Activated CD8-positive, alpha-beta T cell treated with anti-CD3 and anti-CD28 coated beads, Interleukin-2, amount 10 ng/mL, durations not matched to agents 7 days and 5 days (primary cell): Measurements from ENCODE around the gene RUNX1. TPM values are rescaled to one million over a fixed set of nuclear protein-coding genes. Genes with fewer than 3 reads are reported as not detected.

Source experiments
- ATAC-seq: fragments of 150-1000 bp; cut with Tn5 transposase; one replicate; pipeline ENCODE4 v1.10.0; 2021; ENCODE audit warnings: moderate library complexity
- CTCF ChIA-PET: fragments of 350-600 bp; sonication (Branson Sonifier 250); formaldehyde crosslinking; loops from one replicate; lab custom pipeline; 2021; ENCODE audit warnings: antibody characterized with exemption; lab: Charles Lee
- POLR2A ChIA-PET: fragments of 350-600 bp; sonication (Branson Sonifier 250); formaldehyde crosslinking; loops from one replicate; lab custom pipeline; 2021; ENCODE audit warnings: antibody characterized with exemption; lab: Charles Lee
- DNase-seq: peaks from one replicate; pipeline ENCODE4 v3.0.0-alpha.2; 2020
- H3K27ac Mint-ChIP-seq: one replicate; pipeline ENCODE4 v1.8.0; 2021; ENCODE audit warnings: mild to moderate bottlenecking, mixed read lengths
- H3K27me3 Mint-ChIP-seq: one replicate; pipeline ENCODE4 v1.8.0; 2021; ENCODE audit warnings: low read depth, mixed read lengths
- H3K36me3 Mint-ChIP-seq: one replicate; pipeline ENCODE4 v1.8.0; 2021; ENCODE audit warnings: low read depth, mixed read lengths
- H3K4me1 Mint-ChIP-seq: one replicate; pipeline ENCODE4 v1.8.0; 2021; ENCODE audit warnings: low read depth, mixed read lengths
- H3K4me3 Mint-ChIP-seq: one replicate; pipeline ENCODE4 v1.8.0; 2021; ENCODE audit warnings: mild to moderate bottlenecking, mixed read lengths
- H3K9me3 Mint-ChIP-seq: one replicate; pipeline ENCODE4 v1.8.0; 2022; ENCODE audit warnings: mixed read lengths; ENCODE audit not compliant: insufficient read depth
- total RNA-seq, 2 experiments: library from RNA; stranded (reverse); gene quantifications; one replicate each; pipeline ENCODE4 v1.2.3, GENCODE V29; 2021

The RUNX1 gene
- total RNA-seq, 2 experiments from 2014 or later: 10.4 to 10.6 TPM

GRCh38 chr21:35024513-35024912 is 24.6 kb downstream of the RUNX1 start:
- Mint-ChIP-seq H3K4me1 (peaks cover 80% of the 10 kb centered on the region), H3K27me3 (peaks cover 3% of the 10 kb centered on the region), H3K27ac (no peak overlapping the region), H3K4me3 (no peak overlapping the region), H3K36me3 (peaks cover 9% of the 10 kb centered on the region), H3K9me3 (no peaks in the 10 kb centered on the region)
- ChIA-PET CTCF (interaction anchor here (1.8 to 5.5 kb wide), 3 partner anchors 41 to 136 kb away, joined by 4 to 39 read pairs (median 15); no protein-coding TSS in a partner anchor), POLR2A (interaction anchor here (3.1 kb wide), 1 partner anchor 21 kb away, joined by 56 read pairs; no protein-coding TSS in a partner anchor)
- ATAC-seq (no peak), DNase-seq (no peak)

GRCh38 chr21:35024071-35024420 is 25.1 kb downstream of the RUNX1 start:
- ATAC-seq: no peak
- Mint-ChIP-seq H3K4me3 (no peak overlapping the region), H3K4me1 (peaks cover 79% of the 10 kb centered on the region), H3K9me3 (no peaks in the 10 kb centered on the region), H3K36me3 (peaks cover 9% of the 10 kb centered on the region), H3K27ac (no peak overlapping the region), H3K27me3 (peaks cover 3% of the 10 kb centered on the region)
- CTCF ChIA-PET: interaction anchor here (5.5 kb wide), 1 partner anchor 136 kb away, joined by 39 read pairs; no protein-coding TSS in a partner anchor
- no peak for DNase-seq
- POLR2A ChIA-PET: interaction anchor here (3.1 kb wide), 1 partner anchor 22 kb away, joined by 56 read pairs; no protein-coding TSS in a partner anchor

GRCh38 chr21:35023396-35024070 is 25.6 kb downstream of the RUNX1 start:
- Mint-ChIP-seq H3K27ac (no peak overlapping the region), H3K27me3 (peaks cover 3% of the 10 kb centered on the region), H3K36me3 (peaks cover 7% of the 10 kb centered on the region), H3K9me3 (no peaks in the 10 kb centered on the region), H3K4me1 (peaks cover 74% of the 10 kb centered on the region), H3K4me3 (no peak overlapping the region)
- ChIA-PET POLR2A (no interaction called here), CTCF (no interaction called here)
- no peak for DNase-seq
- ATAC-seq: no peak

DNA sequence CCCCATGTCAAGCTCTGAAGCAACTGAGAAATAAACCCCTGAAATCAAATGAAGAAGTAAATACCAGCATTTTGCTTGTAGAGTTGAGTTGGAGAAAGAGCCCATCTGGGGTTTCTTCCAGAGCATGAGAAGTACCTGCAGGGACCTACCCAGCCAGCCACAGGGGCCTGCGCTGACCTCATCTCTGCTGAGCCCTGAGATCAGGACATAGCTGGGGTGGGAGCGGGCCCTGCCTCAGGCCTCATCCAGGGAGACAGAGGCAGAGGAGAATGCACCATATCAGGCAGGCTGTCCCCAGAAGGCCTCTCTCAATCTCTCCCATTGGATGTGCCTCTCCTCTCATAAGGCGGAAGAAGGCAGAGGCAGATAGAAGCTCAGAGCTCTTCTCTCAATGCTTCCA is 27.6 kb downstream of the RUNX1 start:
- Mint-ChIP-seq H3K9me3 (no peaks in the 10 kb centered on the region), H3K27ac (no peak overlapping the region), H3K36me3 (peaks cover 5% of the 10 kb centered on the region), H3K4me1 (peaks cover 54% of the 10 kb centered on the region), H3K27me3 (peaks cover 3% of the 10 kb centered on the region), H3K4me3 (no peak overlapping the region)
- DNase-seq: no peak
- ChIA-PET CTCF (interaction anchor here (0.7 to 3.1 kb wide), 7 partner anchors 10 to 40 kb away, joined by 3 to 7 read pairs (median 3); no protein-coding TSS in a partner anchor), POLR2A (interaction anchor here (1.0 kb wide), 1 partner anchor 86 kb away, joined by 3 read pairs; no protein-coding TSS in a partner anchor)
- no peak for ATAC-seq

GRCh38 chr21:35020902-35021301 is 28.2 kb downstream of the RUNX1 start:
- POLR2A ChIA-PET: interaction anchor here (0.6 to 0.9 kb wide), 2 partner anchors 9 to 18 kb away, joined by 3 to 4 read pairs; no protein-coding TSS in a partner anchor

GRCh38 chr21:35020436-35020835 is 28.7 kb downstream of the RUNX1 start:
- Mint-ChIP-seq H3K4me3 (no peak overlapping the region), H3K4me1 (peaks cover 47% of the 10 kb centered on the region), H3K36me3 (peaks cover 5% of the 10 kb centered on the region), H3K9me3 (no peaks in the 10 kb centered on the region), H3K27me3 (peaks cover under 1% of the 10 kb centered on the region), H3K27ac (no peak overlapping the region)
- ChIA-PET CTCF (interaction anchor here (1.2 to 3.1 kb wide), 3 partner anchors 9 to 37 kb away, joined by 3 to 7 read pairs (median 7); no protein-coding TSS in a partner anchor), POLR2A (interaction anchor here (0.6 to 0.9 kb wide), 2 partner anchors 9 to 18 kb away, joined by 3 to 4 read pairs; no protein-coding TSS in a partner anchor)
- ATAC-seq (no peak), DNase-seq (no peak)

More at GRCh38 chr21:35020902-35021301, 28.2 kb downstream of the RUNX1 start:
- Mint-ChIP-seq H3K36me3 (peaks cover 5% of the 10 kb centered on the region), H3K4me1 (peaks cover 49% of the 10 kb centered on the region), H3K9me3 (no peaks in the 10 kb centered on the region), H3K27me3 (peaks cover 3% of the 10 kb centered on the region), H3K4me3 (no peak overlapping the region), H3K27ac (no peak overlapping the region)
- DNase-seq: no peak
- CTCF ChIA-PET: interaction anchor here (0.7 to 3.1 kb wide), 5 partner anchors 9 to 40 kb away, joined by 3 to 7 read pairs (median 3); no protein-coding TSS in a partner anchor
- no peak for ATAC-seq

- no peak overlapping the region for H3K27ac Mint-ChIP-seq
- POLR2A ChIA-PET: interaction anchor here (0.6 kb wide), 1 partner anchor 1072 kb away, joined by 4 read pairs; no protein-coding TSS in a partner anchor
- peaks cover 3% of the 10 kb centered on the region for H3K27me3 Mint-ChIP-seq
- peaks cover 46% of the 10 kb centered on the region for H3K4me1 Mint-ChIP-seq
- CTCF ChIA-PET: interaction anchor here (3.1 kb wide), 1 partner anchor 30 kb away, joined by 7 read pairs; no protein-coding TSS in a partner anchor
- no peaks in the 10 kb centered on the region for H3K9me3 Mint-ChIP-seq
- no peak for DNase-seq
- no peak overlapping the region for H3K4me3 Mint-ChIP-seq
- H3K36me3 Mint-ChIP-seq: peaks cover 3% of the 10 kb centered on the region
- ATAC-seq: no peak
Observed at GRCh38 chr21:35019631-35020032, 29.5 kb downstream of the RUNX1 start.

DNA sequence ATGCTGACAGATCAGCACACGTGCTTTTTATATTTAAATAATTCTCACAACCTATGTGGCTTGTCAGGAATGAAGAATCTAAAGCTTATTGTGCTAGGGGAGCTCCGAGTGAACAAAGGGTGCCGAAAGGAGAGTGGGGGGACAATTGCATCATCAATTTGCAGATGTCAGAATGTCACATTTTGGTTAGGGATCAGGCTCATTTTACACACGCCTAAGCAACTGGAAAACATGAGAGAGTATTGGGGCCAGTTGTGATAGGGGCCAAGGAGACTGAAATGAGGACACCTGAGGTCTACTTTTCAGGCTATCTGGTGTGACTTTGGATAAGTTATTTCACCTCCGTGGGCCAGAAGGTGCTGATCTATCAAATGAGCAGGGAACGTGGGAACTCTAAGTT is 31.8 kb downstream of the RUNX1 start:
- ATAC-seq: no peak
- Mint-ChIP-seq H3K4me3 (no peak overlapping the region), H3K27ac (no peak overlapping the region), H3K36me3 (no peaks in the 10 kb centered on the region), H3K27me3 (peaks cover 4% of the 10 kb centered on the region), H3K4me1 (peaks cover 39% of the 10 kb centered on the region), H3K9me3 (no peaks in the 10 kb centered on the region)
- DNase-seq: no peak
- ChIA-PET CTCF (no interaction called here), POLR2A (interaction anchor here (0.7 to 1.4 kb wide), 2 partner anchors 9 to 104 kb away, joined by 3 to 4 read pairs; no protein-coding TSS in a partner anchor)

GRCh38 chr21:35016517-35017188 is 32.4 kb downstream of the RUNX1 start:
- H3K4me3 Mint-ChIP-seq: no peak overlapping the region
- H3K36me3 Mint-ChIP-seq: no peaks in the 10 kb centered on the region
- H3K4me1 Mint-ChIP-seq: peaks cover 39% of the 10 kb centered on the region
- peaks cover 4% of the 10 kb centered on the region for H3K27me3 Mint-ChIP-seq
- H3K27ac Mint-ChIP-seq: no peak overlapping the region
- ChIA-PET POLR2A (interaction anchor here (0.7 to 1.4 kb wide), 2 partner anchors 9 to 104 kb away, joined by 3 to 4 read pairs; no protein-coding TSS in a partner anchor), CTCF (interaction anchor here (0.6 to 0.7 kb wide), 2 partner anchors 10 to 34 kb away, joined by 3 read pairs; no protein-coding TSS in a partner anchor)
- ATAC-seq (no peak), DNase-seq (no peak)
- no peaks in the 10 kb centered on the region for H3K9me3 Mint-ChIP-seq

GRCh38 chr21:35016071-35016470 is 33.0 kb downstream of the RUNX1 start:
- ChIA-PET POLR2A (interaction anchor here (0.8 kb wide), 1 partner anchor 11 kb away, joined by 3 read pairs; no protein-coding TSS in a partner anchor), CTCF (interaction anchor here (0.6 to 2.7 kb wide), 4 partner anchors 10 to 123 kb away, joined by 3 to 9 read pairs (median 4); no protein-coding TSS in a partner anchor)
- Mint-ChIP-seq H3K9me3 (no peaks in the 10 kb centered on the region), H3K27ac (no peak overlapping the region), H3K36me3 (no peaks in the 10 kb centered on the region), H3K4me1 (peaks cover 38% of the 10 kb centered on the region), H3K27me3 (peaks cover 4% of the 10 kb centered on the region), H3K4me3 (no peak overlapping the region)
- DNase-seq (no peak), ATAC-seq (no peak)

GRCh38 chr21:35015435-35016024 is 33.6 kb downstream of the RUNX1 start:
- no peak for DNase-seq
- H3K4me1 Mint-ChIP-seq: peaks cover 33% of the 10 kb centered on the region
- CTCF ChIA-PET: interaction anchor here (0.6 to 2.7 kb wide), 8 partner anchors 11 to 385 kb away, joined by 3 to 9 read pairs (median 4); no protein-coding TSS in a partner anchor
- H3K9me3 Mint-ChIP-seq: no peaks in the 10 kb centered on the region
- POLR2A ChIA-PET: interaction anchor here (0.8 to 1.0 kb wide), 2 partner anchors 12 to 26 kb away, joined by 3 to 5 read pairs; no protein-coding TSS in a partner anchor
- no peak for ATAC-seq
- peaks cover 5% of the 10 kb centered on the region for H3K27me3 Mint-ChIP-seq
- H3K4me3 Mint-ChIP-seq: no peak overlapping the region
- no peaks in the 10 kb centered on the region for H3K36me3 Mint-ChIP-seq
- no peak overlapping the region for H3K27ac Mint-ChIP-seq
